ENCODE results near the gene SLC4A3.

SLC4A3 gene

DNA sequence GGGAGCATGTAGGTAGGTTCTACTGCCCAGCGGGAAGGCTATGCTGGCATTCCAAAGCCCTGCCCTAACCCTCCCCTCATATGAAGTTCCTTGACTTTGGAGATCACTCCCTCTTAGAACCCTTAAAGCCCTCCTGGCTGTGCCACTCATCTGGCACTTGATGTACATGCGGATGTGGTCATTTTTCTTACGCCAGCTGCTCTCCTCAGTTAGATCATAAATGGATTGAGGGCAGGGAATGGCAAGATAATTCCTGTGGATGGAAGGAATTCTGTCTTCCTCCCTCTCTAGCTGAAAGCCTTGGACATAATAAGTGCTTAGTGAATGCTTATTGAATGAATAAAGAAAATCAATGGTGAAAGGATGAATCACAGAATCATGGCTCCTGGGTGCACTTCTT lies 51.6 kb downstream of the SLC4A3 start:
- Histone ChIP-seq H3K4me1 (ENCODE audit: control insufficient read depth, insufficient read depth, low read length) (no peaks in the 10 kb centered on the region), H3K9me3 (ENCODE audit: control insufficient read depth, insufficient read depth, low read depth, low read length) (no peaks in the 10 kb centered on the region), H3K4me3 (ENCODE audit: low read depth, low read length) (no peak overlapping the region), H3K27ac (ENCODE audit: extremely low read depth, low read depth, low read length) (no peak overlapping the region), H3K36me3 (ENCODE audit: control insufficient read depth in 2 of 2, insufficient read depth in 1 of 2, low read length in 2 of 2) (no peaks in the 10 kb centered on the region)
- no peak for TF ChIP-seq HOXA7 (CRISPR knock-in tag; IDR thresholded peaks at IDR 0.05; ENCODE audit: borderline replicate concordance)
- no peak for TF ChIP-seq ZSCAN4 (tag by site-specific recombination; IDR thresholded peaks at IDR 0.05)
- TF ChIP-seq, protein P1, sequence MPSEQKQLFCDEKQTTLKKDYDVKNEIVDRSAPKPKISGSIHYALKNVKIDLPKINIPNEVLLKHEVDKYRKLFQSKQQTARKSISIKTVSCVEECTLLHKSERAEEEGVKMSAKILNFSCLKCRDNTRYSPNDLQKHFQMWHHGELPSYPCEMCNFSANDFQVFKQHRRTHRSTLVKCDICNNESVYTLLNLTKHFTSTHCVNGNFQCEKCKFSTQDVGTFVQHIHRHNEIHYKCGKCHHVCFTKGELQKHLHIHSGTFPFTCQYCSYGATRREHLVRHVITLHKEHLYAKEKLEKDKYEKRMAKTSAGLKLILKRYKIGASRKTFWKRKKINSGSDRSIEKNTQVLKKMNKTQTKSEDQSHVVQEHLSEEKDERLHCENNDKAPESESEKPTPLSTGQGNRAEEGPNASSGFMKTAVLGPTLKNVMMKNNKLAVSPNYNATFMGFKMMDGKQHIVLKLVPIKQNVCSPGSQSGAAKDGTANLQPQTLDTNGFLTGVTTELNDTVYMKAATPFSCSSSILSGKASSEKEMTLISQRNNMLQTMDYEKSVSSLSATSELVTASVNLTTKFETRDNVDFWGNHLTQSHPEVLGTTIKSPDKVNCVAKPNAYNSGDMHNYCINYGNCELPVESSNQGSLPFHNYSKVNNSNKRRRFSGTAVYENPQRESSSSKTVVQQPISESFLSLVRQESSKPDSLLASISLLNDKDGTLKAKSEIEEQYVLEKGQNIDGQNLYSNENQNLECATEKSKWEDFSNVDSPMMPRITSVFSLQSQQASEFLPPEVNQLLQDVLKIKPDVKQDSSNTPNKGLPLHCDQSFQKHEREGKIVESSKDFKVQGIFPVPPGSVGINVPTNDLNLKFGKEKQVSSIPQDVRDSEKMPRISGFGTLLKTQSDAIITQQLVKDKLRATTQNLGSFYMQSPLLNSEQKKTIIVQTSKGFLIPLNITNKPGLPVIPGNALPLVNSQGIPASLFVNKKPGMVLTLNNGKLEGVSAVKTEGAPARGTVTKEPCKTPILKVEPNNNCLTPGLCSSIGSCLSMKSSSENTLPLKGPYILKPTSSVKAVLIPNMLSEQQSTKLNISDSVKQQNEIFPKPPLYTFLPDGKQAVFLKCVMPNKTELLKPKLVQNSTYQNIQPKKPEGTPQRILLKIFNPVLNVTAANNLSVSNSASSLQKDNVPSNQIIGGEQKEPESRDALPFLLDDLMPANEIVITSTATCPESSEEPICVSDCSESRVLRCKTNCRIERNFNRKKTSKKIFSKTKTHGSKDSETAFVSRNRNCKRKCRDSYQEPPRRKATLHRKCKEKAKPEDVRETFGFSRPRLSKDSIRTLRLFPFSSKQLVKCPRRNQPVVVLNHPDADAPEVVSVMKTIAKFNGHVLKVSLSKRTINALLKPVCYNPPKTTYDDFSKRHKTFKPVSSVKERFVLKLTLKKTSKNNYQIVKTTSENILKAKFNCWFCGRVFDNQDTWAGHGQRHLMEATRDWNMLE (tag by site-specific recombination; conservative IDR thresholded peaks at IDR 0.05; ENCODE audit: low read depth): no peak
- TF ChIP-seq, protein P2, sequence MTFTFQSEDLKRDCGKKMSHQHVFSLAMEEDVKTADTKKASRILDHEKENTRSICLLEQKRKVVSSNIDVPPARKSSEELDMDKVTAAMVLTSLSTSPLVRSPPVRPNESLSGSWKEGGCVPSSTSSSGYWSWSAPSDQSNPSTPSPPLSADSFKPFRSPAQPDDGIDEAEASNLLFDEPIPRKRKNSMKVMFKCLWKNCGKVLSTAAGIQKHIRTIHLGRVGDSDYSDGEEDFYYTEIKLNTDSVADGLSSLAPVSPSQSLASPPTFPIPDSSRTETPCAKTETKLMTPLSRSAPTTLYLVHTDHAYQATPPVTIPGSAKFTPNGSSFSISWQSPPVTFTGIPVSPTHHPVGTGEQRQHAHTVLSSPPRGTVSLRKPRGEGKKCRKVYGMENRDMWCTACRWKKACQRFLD (tag by site-specific recombination; IDR thresholded peaks at IDR 0.05): no peak
- TF ChIP-seq ZNF548 (tag by site-specific recombination; IDR thresholded peaks at IDR 0.05): no peak
- no peak for TF ChIP-seq PBX3 (CRISPR knock-in tag; IDR thresholded peaks at IDR 0.05)
- no peak for TF ChIP-seq ZNF354C (tag by site-specific recombination; IDR thresholded peaks at IDR 0.05; ENCODE audit: borderline replicate concordance, low read depth)
- TF ChIP-seq, protein P3, sequence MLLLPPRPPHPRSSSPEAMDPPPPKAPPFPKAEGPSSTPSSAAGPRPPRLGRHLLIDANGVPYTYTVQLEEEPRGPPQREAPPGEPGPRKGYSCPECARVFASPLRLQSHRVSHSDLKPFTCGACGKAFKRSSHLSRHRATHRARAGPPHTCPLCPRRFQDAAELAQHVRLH (tag by site-specific recombination; IDR thresholded peaks at IDR 0.05): no peak
- no peak for TF ChIP-seq ZFP41 (tag by site-specific recombination; IDR thresholded peaks at IDR 0.05; ENCODE audit: borderline replicate concordance)
- no peak for TF ChIP-seq ZNF140 (tag by site-specific recombination; IDR thresholded peaks at IDR 0.05)
- TF ChIP-seq REPIN1 (tag by site-specific recombination; IDR thresholded peaks at IDR 0.05; ENCODE audit: low read depth): no peak
- TF ChIP-seq ZNF558 (tag by site-specific recombination; IDR thresholded peaks at IDR 0.05): no peak
- TF ChIP-seq KLF9 (tag by site-specific recombination; IDR thresholded peaks at IDR 0.05; ENCODE audit: low read depth): no peak
- TF ChIP-seq ZNF350 (tag by site-specific recombination; IDR thresholded peaks at IDR 0.05): no peak
- TF ChIP-seq ZNF302 (tag by site-specific recombination; IDR thresholded peaks at IDR 0.05; ENCODE audit: low read depth): no peak
- no peak for TF ChIP-seq ZNF692 (tag by site-specific recombination; IDR thresholded peaks at IDR 0.05)
- TF ChIP-seq ZNF654 (tag by site-specific recombination; IDR thresholded peaks at IDR 0.05; ENCODE audit: low read depth): no peak
- no peak for TF ChIP-seq ZNF488 (tag by site-specific recombination; IDR thresholded peaks at IDR 0.05)
- no peak for TF ChIP-seq ZBTB17 (tag by site-specific recombination; IDR thresholded peaks at IDR 0.05)
- CTCF ChIA-PET: interaction anchor here (0.6 to 3.0 kb wide), 3 partner anchors 10 to 138 kb away, joined by 3 to 20 read pairs (median 4); no protein-coding TSS in a partner anchor
- POLR2A ChIA-PET: no interaction called here

All from HEK293 (cell line).